ENCODE measurements around the gene ZNF639. TPM values are rescaled to one million over a fixed set of nuclear protein-coding genes. Genes with fewer than 3 reads are reported as not detected.
A peak's percentile ranks its signal among the peaks of the same experiment; 100 is the strongest.

ZNF639 gene
- total RNA-seq, 1 experiment from 2014 or later: 47.5 TPM

- H3K4me1 ChIP-seq (ENCODE audit: control insufficient read depth in 1 of 2, insufficient read depth in 2 of 2, low read length in 2 of 2): peaks cover 7 to 29% of the 10 kb centered on the region in 2 experiments; a peak in 3 of 4 replicates
- BruUV-seq (replicated peaks): no TSS peak
- POLR2A ChIA-PET: interaction anchor here (0.9 kb wide), 1 partner anchor 239 kb away, joined by 3 read pairs; the partner anchor contains the start of gene ACTL6A
- ATAC-seq: peak; percentile 61
- H3K79me2 ChIP-seq (ENCODE audit: insufficient read depth, low read length): peaks cover 55% of the 10 kb centered on the region
- RAD21 ChIA-PET (ENCODE audit: low non-redundant PET in 1 of 2, low total read pairs in 2 of 2, uncharacterized antibody in 2 of 2, unreplicated experiment in 2 of 2): no interaction called here
- 0 out of 2 replicates have a peak, but pooled peaks cover 8% of the 10 kb centered on the region for H4K20me1 ChIP-seq (ENCODE audit: insufficient read depth)
- H2AFZ ChIP-seq (ENCODE audit: low read depth, low read length, poor library complexity, severe bottlenecking): no peak overlapping the region
- H3K4me3 ChIP-seq (replicated peaks in 1 of 2; ENCODE audit: low read depth in 1 of 2, low read length in 2 of 2): peak overlapping the region; percentile 74 to 87
- H3K4me2 ChIP-seq (ENCODE audit: low read length): peak overlapping the region; percentile 82
- H3K36me3 ChIP-seq (ENCODE audit: control insufficient read depth in 1 of 2, insufficient read depth in 2 of 2, low read length in 2 of 2): peaks cover 3 to 6% of the 10 kb centered on the region in 2 experiments; a peak in 3 of 4 replicates
- H3K27ac ChIP-seq (ENCODE audit: low read depth, low read length): peak overlapping the region; percentile 90
- no peaks in the 10 kb centered on the region for H3K9me2 ChIP-seq (ENCODE audit: insufficient read depth)
- no peak for DNase-seq (ENCODE audit: low read depth, low spot score)
- TF ChIP-seq TCF7L2 (IDR thresholded peaks at IDR 0.05; ENCODE audit: borderline replicate concordance, extremely low read depth, insufficient read depth, insufficient read length): peak; percentile 82
- no peak for TF ChIP-seq EZH2phosphoT487 (IDR thresholded peaks at IDR 0.05; ENCODE audit: borderline replicate concordance)
- 0 out of 2 replicates have a peak, but pooled peaks have one; percentile 13 for TF ChIP-seq CBX3 (IDR thresholded peaks at IDR 0.05; ENCODE audit: low read depth)
- no peak for TF ChIP-seq SRF (IDR thresholded peaks at IDR 0.05; ENCODE audit: low read depth)
- peak; percentile 58; the same call in 1 of the 2 replicates for TF ChIP-seq MAX (IDR thresholded peaks at IDR 0.05)
- no peak for TF ChIP-seq CEBPB (IDR thresholded peaks at IDR 0.05; ENCODE audit: low read depth)
- TF ChIP-seq ZFX (IDR thresholded peaks at IDR 0.05): peak; percentile 97
- peak; percentile 43; the same call in 1 of the 2 replicates for TF ChIP-seq EGR1 (IDR thresholded peaks at IDR 0.05; ENCODE audit: low read depth)
- TF ChIP-seq EZH2 (IDR thresholded peaks at IDR 0.05): no peak
- H3K9ac ChIP-seq (ENCODE audit: low read length): peak overlapping the region; percentile 96
- intact Hi-C loops (cut with micrococcal nuclease): loop anchor here (2.0 kb wide), 1 partner anchor 235 kb away; no protein-coding TSS in a partner anchor
- H3K9me3 ChIP-seq (ENCODE audit: control insufficient read depth in 1 of 2, insufficient read depth in 1 of 2, low read depth in 1 of 2, low read length in 2 of 2): no peaks in the 10 kb centered on the region
- no peaks in the 10 kb centered on the region for H3K27me3 ChIP-seq (ENCODE audit: insufficient read depth, low read length)
- CTCF ChIA-PET: no interaction called here
Measured at GRCh38 chr3:179323197-179324110, 623 bp downstream of the ZNF639 start.
